Kidney tubule cell (primary cell): ENCODE data around the gene S100A9.
"Not testable (repeated sequence)": the region's sequence is repeated elsewhere in the genome, so short reads cannot be mapped to it uniquely, and the experiment has no call there.

ENCODE experiments used
- DNase-seq: peaks from one replicate; pipeline ENCODE4 v3.0.0-alpha.2; 2018; ENCODE audit warnings: low spot score

The S100A9 gene

DNA sequence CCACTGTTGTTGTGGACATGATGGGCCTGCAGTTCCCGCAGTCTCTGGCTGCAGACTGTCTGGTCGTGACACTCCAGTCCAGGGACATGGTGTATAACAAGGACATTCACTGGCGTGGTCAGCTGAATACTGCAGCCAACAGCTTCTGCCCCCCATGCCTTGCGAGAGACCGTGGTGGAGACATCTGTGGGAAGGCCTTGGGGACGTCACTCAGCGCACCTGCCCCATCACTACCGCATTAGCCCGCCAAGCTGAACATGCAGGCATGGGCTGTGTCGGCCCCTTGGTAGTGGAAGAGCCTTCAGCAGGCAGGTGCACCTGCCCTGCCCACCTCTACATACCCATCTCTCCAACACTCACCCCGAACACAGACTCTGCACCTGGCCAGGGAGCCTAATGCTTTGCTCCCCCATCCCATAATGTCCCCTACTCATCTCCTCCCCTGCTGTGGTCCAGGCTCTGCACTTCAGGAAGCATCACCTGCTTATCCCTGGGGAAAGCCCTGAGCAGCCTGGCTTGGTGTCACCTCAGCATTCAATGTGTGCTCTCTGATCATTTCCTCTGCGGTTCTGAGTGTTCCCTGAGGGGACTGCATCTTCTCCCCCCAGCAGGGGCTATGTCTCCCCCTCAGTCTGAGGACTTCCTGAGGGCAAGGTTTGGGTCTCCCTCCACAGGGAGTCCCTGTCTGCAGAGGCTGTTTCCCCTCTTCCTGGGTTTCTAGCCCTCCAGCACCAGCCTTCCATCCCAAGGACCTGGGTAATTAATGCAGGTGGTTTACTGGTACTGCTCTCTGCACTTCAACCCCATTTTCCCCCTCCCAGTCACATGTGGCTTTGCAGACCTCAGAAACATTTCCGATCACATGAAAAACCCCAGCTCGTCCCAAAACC lies 12.2 kb upstream of the S100A9 start:
- no peak for DNase-seq

- DNase-seq, result no peak
These were observed 11.5 kb upstream of the S100A9 start for GRCh38 chr1:153346077-153346723.

DNA sequence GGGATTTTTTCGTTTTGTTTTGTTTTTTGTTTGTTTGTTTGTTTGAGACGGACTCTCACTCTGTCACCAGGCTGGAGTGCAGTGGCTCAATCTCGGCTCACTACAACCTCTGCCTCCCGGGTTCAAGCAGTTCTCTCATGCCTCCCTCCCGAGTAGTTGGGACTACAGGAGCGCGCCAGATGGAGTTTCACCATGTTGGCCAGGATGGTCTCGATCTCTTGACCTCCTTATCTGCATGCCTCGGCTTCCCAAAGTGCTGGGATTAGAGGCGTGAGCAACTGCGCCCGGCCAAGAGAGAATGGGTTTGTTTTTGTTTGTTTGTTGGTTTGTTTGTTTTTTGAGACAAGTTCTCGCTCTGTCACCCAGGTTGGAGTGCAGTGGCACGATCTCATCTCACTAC lies 10.6 kb upstream of the S100A9 start:
- DNase-seq, result not testable (repeated sequence)

GRCh38 chr1:153347856-153348255 lies 9.8 kb upstream of the S100A9 start:
- DNase-seq, result no peak

DNA sequence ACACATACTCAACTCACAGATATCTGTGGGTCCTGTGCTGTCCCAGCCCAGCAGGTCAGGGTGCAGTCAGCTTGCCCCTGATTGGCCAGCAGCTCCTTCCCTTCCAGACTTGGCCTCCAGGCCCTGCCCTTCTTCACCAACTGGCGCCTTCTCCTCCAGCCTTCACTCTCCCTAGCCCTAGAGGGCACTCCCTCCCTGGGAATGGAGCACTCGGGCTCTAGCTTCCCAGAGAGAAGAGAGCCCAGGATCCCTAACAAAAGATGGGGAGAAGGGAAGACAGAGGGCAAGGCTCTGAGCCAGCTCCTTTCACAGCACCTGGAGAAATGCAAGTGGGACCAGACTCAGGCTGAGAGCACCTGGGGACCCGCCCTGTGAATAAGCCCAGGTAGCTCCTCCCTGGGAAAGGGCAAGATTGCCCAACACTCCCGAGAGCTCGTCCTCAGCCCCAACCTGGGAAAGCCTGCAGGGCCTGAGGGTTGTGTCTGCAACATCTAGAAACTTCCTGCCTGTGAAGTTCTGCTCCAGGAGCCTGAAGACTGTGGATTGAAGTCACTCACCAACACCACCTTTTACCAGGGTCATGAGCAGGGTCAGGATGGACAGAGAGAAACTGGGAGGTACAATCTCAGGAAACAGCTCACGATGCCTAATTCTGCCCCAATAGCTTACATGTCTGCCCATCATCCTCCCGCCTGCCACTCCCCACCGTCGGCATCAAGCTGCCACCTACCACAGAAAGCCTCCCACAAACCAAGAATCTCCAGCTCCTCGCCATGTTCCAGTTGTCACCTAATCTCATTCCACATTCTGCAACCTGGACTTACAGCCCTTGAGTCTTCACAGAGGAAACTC lies 8.9 kb upstream of the S100A9 start, which contains the start of gene PGLYRP4:
TSS of gene PGLYRP4 (minus strand) at position 331 of the 852 bp plus-strand sequence. CDS start 909 bp downstream, outside the sequence.
- no peak for DNase-seq

DNA sequence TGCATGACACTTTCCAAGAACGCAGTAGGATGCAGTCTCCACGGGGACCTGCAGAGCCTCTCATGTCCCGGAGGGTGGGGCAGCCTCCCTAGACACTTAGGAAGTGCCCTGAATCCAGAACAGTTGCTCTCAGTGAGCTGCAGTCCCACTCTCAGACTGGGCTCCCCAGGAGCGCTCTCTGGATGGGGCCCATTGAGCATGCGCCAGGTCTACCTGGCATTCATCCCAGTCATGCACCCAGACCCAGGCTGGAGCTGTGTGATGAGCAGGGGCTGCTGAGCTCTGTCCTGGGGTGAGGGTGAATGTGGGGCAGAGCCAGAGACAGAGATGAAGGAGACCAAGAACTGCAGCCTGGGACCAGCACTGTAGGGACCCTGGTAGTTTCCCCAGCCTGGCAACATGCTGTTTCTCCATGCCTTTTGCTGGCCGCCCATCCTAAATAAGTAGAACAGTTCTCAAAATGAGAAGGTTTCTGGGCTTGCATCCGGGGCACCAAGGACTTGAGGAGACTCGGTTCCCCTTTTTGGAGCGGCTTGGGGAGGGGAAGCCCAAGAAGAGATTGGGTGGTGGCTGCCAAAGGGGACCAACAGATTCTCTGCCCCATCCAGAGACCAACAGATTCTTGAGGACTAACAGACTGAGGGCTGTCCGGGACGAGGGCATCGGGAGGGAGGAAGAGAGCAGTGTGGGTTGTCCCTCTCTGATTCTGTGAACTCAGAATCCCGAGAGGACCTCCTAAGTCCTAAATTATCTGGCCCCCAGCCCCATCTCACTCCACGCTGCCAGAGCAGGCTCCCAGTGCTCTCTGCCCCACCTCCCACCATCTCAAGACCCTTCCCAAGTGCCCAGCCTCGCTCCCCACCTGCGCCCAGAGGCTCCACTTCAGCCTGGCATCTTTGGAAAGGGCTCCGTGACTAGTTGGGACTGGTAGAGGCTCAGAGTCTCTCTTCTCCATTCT lies 8.0 kb upstream of the S100A9 start:
- no peak for DNase-seq

DNA sequence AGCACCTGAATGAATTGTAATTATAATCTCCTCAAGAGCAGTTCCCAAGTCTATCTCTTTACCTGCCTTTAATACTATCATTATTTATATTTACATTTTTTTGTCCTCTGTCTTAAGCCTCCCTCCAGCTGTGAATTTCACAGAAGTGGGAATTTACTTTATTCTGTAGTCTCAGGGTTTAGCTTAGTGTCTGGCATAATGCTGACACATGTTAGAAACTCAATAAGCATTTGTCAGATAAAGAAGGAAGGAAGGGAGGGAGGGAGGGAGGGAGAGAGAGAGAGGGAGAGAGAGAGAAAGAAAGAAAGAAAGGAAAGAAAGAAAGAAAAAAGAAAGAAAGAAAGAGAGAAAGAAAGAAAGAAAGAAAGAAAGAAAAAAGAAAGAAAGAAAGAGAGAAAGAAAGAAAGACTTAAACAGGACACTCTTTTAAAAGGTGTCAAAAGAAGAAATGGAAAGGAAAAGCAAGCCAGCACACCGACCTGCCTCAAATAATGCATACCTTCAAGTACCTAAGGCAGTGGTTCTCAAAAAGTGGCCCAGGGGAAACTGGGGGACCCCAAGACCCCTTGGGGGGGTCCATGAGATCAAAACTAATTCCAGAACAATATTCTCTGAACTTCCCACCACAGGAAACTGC lies 7.2 kb upstream of the S100A9 start:
- no peak for DNase-seq

DNA sequence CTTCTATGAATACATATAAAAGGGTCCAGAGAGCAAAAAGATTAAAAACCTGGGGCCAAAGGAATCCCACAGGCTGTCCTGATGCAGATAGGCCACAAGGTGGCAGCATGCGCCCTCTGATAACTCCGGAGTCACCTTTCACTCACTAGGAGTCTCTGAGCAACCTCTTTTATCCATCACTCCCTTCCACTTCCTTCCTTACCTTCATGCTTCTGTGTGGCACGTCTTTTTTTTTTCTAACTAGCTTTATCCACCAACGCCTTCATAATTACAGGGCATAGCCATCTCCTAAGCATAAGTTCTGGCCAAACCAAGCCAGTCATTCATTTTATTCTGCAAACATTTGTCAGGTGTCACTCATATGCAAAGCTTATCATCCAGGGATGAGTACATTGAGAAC lies 5.1 kb upstream of the S100A9 start:
- peak; percentile 60 for DNase-seq

DNA sequence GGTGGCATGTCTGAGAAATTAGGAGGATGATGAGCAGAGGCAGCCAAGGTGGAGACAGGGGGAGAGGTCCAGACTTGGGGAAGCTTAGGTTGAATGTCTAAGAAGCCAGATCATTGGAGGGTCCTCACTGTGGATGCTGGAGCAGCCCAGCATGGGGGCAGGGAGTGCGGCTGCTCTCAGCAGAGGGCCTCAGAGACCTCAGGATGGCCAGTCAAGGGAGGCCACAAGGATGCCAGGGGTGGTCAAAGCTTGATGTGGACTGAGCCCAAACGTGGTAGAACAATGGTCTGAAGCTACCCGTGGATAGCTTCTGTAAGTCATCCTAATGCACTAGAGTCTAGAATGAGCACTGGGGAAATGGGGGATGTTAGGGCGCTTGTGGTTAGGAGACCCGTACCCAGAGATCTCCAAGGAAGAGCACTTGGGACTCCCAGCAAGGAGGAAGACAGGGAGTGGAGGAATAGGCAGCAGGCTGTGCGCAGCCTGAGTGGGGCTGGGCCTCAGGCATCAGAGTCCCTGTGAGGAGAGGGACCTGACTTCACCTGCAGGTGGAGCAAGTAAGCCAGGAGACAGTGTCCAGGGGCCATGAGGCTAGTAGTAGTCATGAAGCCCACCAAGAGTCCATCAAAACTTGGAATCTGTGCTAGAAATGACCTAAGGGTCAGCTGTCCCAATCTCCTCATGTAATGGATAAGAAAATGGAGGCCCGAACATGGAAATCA lies 4.3 kb upstream of the S100A9 start:
- peak; percentile 10 for DNase-seq

GRCh38 chr1:153354515-153355193 lies 3.0 kb upstream of the S100A9 start:
- DNase-seq, result no peak

DNA sequence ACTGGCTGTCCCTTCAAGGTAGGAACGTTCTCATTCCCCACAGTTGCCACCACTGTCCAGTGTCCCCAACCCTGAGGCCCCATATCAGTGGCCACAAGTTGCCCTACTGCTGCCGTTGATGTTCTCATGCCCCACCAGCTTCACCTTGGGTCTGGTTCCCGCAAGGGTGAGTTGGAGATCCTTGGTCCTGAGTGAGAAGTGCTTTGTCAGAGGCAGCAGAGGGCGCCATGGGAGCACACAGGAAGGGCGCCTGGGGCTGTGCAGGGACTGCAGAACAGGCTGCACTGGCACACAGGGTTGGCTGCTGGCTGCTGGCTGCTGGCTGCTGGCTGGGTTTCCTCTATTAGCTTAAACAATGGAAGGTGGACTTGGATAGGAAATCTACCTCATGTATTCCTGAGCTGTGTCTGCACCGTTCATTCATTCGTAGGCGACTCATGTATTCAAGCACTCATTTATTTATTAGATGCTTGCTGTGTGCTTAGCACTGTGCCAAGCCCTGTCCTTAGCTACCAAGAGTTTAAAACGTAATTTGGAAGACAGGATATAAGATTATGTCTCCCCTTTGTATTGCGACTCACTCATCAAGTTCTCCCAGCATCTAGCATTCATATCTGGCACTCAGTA lies 2.1 kb upstream of the S100A9 start:
- DNase-seq, result peak; percentile 73

- DNase-seq, result no peak
These were observed 1.1 kb upstream of the S100A9 start for GRCh38 chr1:153356392-153357075.

- peak; percentile 9 for DNase-seq
These were observed 390 bp upstream of the S100A9 start for GRCh38 chr1:153357076-153357852.

DNA sequence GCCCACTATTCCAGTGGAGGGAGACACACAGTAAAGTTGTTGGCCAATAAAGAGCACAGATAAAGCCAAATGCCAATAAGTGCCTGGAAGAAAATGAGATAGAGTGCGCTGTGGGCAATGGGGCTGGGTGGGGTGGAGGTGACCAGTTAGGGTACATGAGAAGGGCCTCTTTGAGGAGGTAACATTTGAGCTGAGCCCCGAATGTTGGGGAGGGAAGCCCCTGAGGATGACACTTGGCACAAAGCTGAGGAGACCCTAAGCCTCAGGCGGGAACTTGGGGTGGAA lies 979 bp downstream of the S100A9 start:
- no peak for DNase-seq

- no peak for DNase-seq
These were observed 1.6 kb downstream of the S100A9 start for GRCh38 chr1:153359241-153359640.

DNA sequence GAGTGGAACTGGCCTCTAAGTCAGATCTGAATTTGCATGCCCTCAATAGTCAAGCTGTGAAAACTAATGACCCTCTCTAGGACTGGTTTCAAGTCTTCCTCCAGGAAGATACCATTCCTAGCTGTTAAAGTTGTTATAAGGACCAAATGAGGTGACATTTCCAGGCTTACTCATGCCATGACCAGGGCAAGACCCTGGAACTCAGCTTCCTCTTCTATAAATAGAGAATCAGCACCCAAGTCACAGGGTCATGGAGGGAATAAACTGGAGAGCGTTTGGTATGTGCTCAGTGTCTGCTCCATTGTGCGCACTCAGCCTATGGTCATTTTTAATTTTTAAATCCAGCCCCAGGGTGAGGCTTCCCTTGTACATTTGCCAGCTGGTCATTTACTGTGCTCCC lies 2.5 kb downstream of the S100A9 start:
- peak; percentile 13 for DNase-seq

DNA sequence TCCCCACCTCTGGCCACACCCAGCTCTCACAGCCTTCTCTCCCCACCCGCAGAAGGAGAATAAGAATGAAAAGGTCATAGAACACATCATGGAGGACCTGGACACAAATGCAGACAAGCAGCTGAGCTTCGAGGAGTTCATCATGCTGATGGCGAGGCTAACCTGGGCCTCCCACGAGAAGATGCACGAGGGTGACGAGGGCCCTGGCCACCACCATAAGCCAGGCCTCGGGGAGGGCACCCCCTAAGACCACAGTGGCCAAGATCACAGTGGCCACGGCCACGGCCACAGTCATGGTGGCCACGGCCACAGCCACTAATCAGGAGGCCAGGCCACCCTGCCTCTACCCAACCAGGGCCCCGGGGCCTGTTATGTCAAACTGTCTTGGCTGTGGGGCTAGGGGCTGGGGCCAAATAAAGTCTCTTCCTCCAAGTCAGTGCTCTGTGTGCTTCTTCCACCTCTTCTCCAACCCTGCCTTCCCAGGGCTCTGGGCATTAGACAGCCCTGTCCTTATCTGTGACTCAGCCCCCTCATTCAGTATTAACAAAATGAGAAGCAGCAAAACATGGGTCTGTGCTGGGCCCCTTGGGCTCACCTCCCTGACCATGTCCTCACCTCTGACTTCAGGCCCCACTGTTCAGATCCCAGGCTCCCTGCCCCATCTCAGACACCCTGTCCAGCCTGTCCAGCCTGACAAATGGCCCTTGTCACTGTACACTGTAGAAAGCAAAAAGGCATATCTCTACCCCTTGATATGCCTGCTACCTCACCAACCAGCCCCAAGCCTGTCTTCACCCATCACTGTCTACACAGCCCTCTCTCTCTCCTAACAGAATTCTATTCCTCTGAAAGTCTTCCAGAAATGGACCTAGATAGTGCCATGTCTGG lies 3.2 kb downstream of the S100A9 start:
- no peak for DNase-seq
